Mesendoderm (in vitro differentiated cells): ENCODE data around the gene SLC25A12.
A peak's percentile ranks its signal among the peaks of the same experiment; 100 is the strongest.
"Not testable (repeated sequence)": the region's sequence is repeated elsewhere in the genome, so short reads cannot be mapped to it uniquely, and the experiment has no call there.

Source experiments
- DNase-seq: peaks from one replicate; pipeline ENCODE4 v3.0.0; 2013
- H2AK5ac ChIP-seq: 2 replicates; pipeline ENCODE4 v1.6.1; 2013; ENCODE audit warnings: low read length, inconsistent platforms
- H2BK120ac ChIP-seq: 2 replicates; pipeline ENCODE4 v1.6.1; 2013; ENCODE audit warnings: low read depth, mild to moderate bottlenecking, low read length, moderate library complexity, mixed read lengths
- H2BK15ac ChIP-seq: replicated peaks from 2 replicates; pipeline ENCODE4 v1.6.1; 2013; ENCODE audit warnings: low read depth, mild to moderate bottlenecking, moderate library complexity
- H2BK5ac ChIP-seq: 2 replicates; pipeline ENCODE4 v1.6.1; 2013; ENCODE audit warnings: low read length, inconsistent platforms
- H3K18ac ChIP-seq: 2 replicates; pipeline ENCODE4 v1.6.1; 2013; ENCODE audit warnings: mild to moderate bottlenecking, low read length, mixed read lengths
- H3K23ac ChIP-seq: one replicate; pipeline ENCODE4 v1.6.1; 2013; ENCODE audit warnings: low read length
- H3K27ac ChIP-seq: 2 replicates; pipeline ENCODE4 v1.5.1; 2013; ENCODE audit warnings: low read depth, mild to moderate bottlenecking, inconsistent platforms, low read length, moderate library complexity
- H3K27me3 ChIP-seq: 2 replicates; pipeline ENCODE4 v1.6.1; 2013; ENCODE audit warnings: low read length, control low read depth, mild to moderate bottlenecking, inconsistent platforms; ENCODE audit not compliant: insufficient read depth, poor library complexity
- H3K36me3 ChIP-seq: 2 replicates; pipeline ENCODE4 v1.6.1; 2013; ENCODE audit warnings: low read length, inconsistent platforms; ENCODE audit not compliant: control insufficient read depth, insufficient read depth
- H3K4ac ChIP-seq: one replicate; pipeline ENCODE4 v1.6.1; 2013; ENCODE audit warnings: low read depth, mild to moderate bottlenecking, low read length, moderate library complexity
- H3K4me1 ChIP-seq: 2 replicates; pipeline ENCODE4 v1.6.1; 2013; ENCODE audit warnings: low read depth, low read length, inconsistent platforms; ENCODE audit not compliant: control insufficient read depth
- H3K4me2 ChIP-seq: 2 replicates; pipeline ENCODE4 v1.6.1; 2013; ENCODE audit warnings: low read length
- H3K4me3 ChIP-seq: 2 replicates; pipeline ENCODE4 v1.5.1; 2013; ENCODE audit warnings: mild to moderate bottlenecking, low read length
- H3K56ac ChIP-seq: one replicate; pipeline ENCODE4 v1.6.1; 2013; ENCODE audit warnings: low read length
- H3K79me1 ChIP-seq: 2 replicates; pipeline ENCODE4 v1.6.1; 2013; ENCODE audit warnings: low read length, inconsistent platforms
- H3K79me2 ChIP-seq: 2 replicates; pipeline ENCODE4 v1.6.1; 2013; ENCODE audit warnings: mild to moderate bottlenecking, low read length; ENCODE audit not compliant: control insufficient read depth, insufficient read depth
- H3K9ac ChIP-seq: 2 replicates; pipeline ENCODE4 v1.6.1; 2013; ENCODE audit warnings: low read length, inconsistent platforms
- H4K5ac ChIP-seq: one replicate; pipeline ENCODE4 v1.6.1; 2013; ENCODE audit warnings: low read length
- H4K8ac ChIP-seq: one replicate; pipeline ENCODE4 v1.6.1; 2013; ENCODE audit warnings: low read depth, mild to moderate bottlenecking, control low read depth, low read length, moderate library complexity
- WGBS: extraction: QIAGEN DNeasy Blood & Tissue Kit; methylation state at CpG from one replicate; pipeline ENCODE4 v1.1.7; 2013; ENCODE audit warnings: low lambda C conversion rate, missing lambda C conversion rate; ENCODE audit not compliant: insufficient coverage; ENCODE audit errors: extremely low coverage; 5-methylcytosine and 5-hydroxymethylcytosine counted together

Gene SLC25A12

GRCh38 chr2:171814174-171814573 is 79.9 kb downstream of the SLC25A12 start:
- Histone ChIP-seq H3K9ac (no peak overlapping the region), H3K79me2 (no peaks in the 10 kb centered on the region), H3K23ac (no peak overlapping the region), H3K18ac (no peak overlapping the region), H3K79me1 (no peaks in the 10 kb centered on the region), H3K4me3 (no peak overlapping the region), H4K5ac (no peak overlapping the region), H3K4ac (no peak overlapping the region), H2AK5ac (no peak overlapping the region), H3K27me3 (no peaks in the 10 kb centered on the region), H3K36me3 (no peaks in the 10 kb centered on the region), H3K56ac (no peak overlapping the region), H3K4me2 (no peak overlapping the region), H4K8ac (no peak overlapping the region), H2BK15ac (no peak overlapping the region), H3K4me1 (no peaks in the 10 kb centered on the region), H2BK120ac (no peak overlapping the region), H3K27ac (no peak overlapping the region), H2BK5ac (no peak overlapping the region)
- no CpG with 5 or more reads among the region's 6 CpGs for WGBS
- DNase-seq = no peak

DNA sequence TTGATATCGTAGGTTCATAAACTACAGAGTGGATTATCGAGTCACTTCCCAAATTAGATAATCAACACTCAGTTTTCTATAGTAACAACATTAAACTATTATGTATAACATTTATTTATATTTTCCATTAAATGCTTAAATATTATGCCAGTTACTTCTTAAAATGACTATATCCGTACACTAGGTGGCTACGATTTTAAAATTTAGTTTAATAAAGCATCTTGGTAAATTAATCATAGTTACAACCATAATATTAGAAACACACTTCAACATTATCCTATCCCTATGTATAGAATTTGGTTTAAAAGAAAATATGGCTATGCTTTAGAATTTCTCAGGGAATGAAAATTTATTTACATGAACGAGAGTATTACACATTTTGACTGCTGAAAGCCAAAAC is 80.3 kb downstream of the SLC25A12 start:
- Histone ChIP-seq H2BK5ac (no peak overlapping the region), H3K4ac (no peak overlapping the region), H3K36me3 (no peaks in the 10 kb centered on the region), H3K4me3 (no peak overlapping the region), H3K4me2 (no peak overlapping the region), H3K4me1 (no peaks in the 10 kb centered on the region), H2BK15ac (no peak overlapping the region), H3K56ac (no peak overlapping the region), H4K8ac (no peak overlapping the region), H3K79me1 (no peaks in the 10 kb centered on the region), H4K5ac (no peak overlapping the region), H3K9ac (no peak overlapping the region), H3K23ac (no peak overlapping the region), H3K27ac (no peak overlapping the region), H2BK120ac (no peak overlapping the region), H3K27me3 (no peaks in the 10 kb centered on the region), H2AK5ac (no peak overlapping the region), H3K18ac (no peak overlapping the region), H3K79me2 (no peaks in the 10 kb centered on the region)
- no peak for DNase-seq
- no CpG with 5 or more reads among the region's 5 CpGs for WGBS

- Histone ChIP-seq H3K56ac (no peak overlapping the region), H2BK120ac (no peak overlapping the region)
- no CpG with 5 or more reads among the region's 3 CpGs for WGBS
Observed at GRCh38 chr2:171813126-171813525, 80.9 kb downstream of the SLC25A12 start.

GRCh38 chr2:171811245-171811628 is 82.8 kb downstream of the SLC25A12 start:
- Histone ChIP-seq H3K79me2 (no peaks in the 10 kb centered on the region), H3K4me3 (no peak overlapping the region), H4K8ac (no peak overlapping the region), H3K27ac (no peak overlapping the region), H3K9ac (no peak overlapping the region), H2BK15ac (no peak overlapping the region), H3K36me3 (no peaks in the 10 kb centered on the region), H3K23ac (no peak overlapping the region), H3K79me1 (no peaks in the 10 kb centered on the region), H2BK120ac (no peak overlapping the region), H3K4ac (no peak overlapping the region), H3K56ac (no peak overlapping the region), H2BK5ac (no peak overlapping the region), H4K5ac (no peak overlapping the region), H3K4me1 (no peaks in the 10 kb centered on the region), H3K27me3 (no peaks in the 10 kb centered on the region), H2AK5ac (no peak overlapping the region), H3K4me2 (no peak overlapping the region), H3K18ac (no peak overlapping the region)
- no CpG with 5 or more reads among the region's 4 CpGs for WGBS
- peak; percentile 29 for DNase-seq

More at GRCh38 chr2:171813126-171813525, 80.9 kb downstream of the SLC25A12 start:
- no peak overlapping the region for H3K18ac ChIP-seq
- DNase-seq = no peak
- no peaks in the 10 kb centered on the region for H3K79me1 ChIP-seq
- H3K79me2 ChIP-seq = no peaks in the 10 kb centered on the region
- no peak overlapping the region for H2AK5ac ChIP-seq
- no peaks in the 10 kb centered on the region for H3K36me3 ChIP-seq
- no peak overlapping the region for H3K23ac ChIP-seq
- no peak overlapping the region for H4K5ac ChIP-seq
- no peak overlapping the region for H3K9ac ChIP-seq
- H2BK15ac ChIP-seq = no peak overlapping the region
- H4K8ac ChIP-seq = no peak overlapping the region
- H3K4me3 ChIP-seq = no peak overlapping the region
- H3K27me3 ChIP-seq = no peaks in the 10 kb centered on the region
- no peaks in the 10 kb centered on the region for H3K4me1 ChIP-seq
- H2BK5ac ChIP-seq = no peak overlapping the region
- H3K4ac ChIP-seq = no peak overlapping the region
- H3K4me2 ChIP-seq = no peak overlapping the region
- H3K27ac ChIP-seq = no peak overlapping the region

GRCh38 chr2:171810422-171811244 is 83.4 kb downstream of the SLC25A12 start:
- no peaks in the 10 kb centered on the region for H3K27me3 ChIP-seq
- no peak overlapping the region for H2BK5ac ChIP-seq
- no peak overlapping the region for H2AK5ac ChIP-seq
- no CpG with 5 or more reads among the region's 5 CpGs for WGBS
- no peak overlapping the region for H3K18ac ChIP-seq
- H3K23ac ChIP-seq = no peak overlapping the region
- no peaks in the 10 kb centered on the region for H3K4me1 ChIP-seq
- no peak overlapping the region for H3K56ac ChIP-seq
- no peaks in the 10 kb centered on the region for H3K79me2 ChIP-seq
- H4K5ac ChIP-seq = no peak overlapping the region
- H2BK15ac ChIP-seq = no peak overlapping the region
- H4K8ac ChIP-seq = no peak overlapping the region
- H3K4ac ChIP-seq = no peak overlapping the region
- no peaks in the 10 kb centered on the region for H3K79me1 ChIP-seq
- H3K4me3 ChIP-seq = no peak overlapping the region
- DNase-seq = no peak
- H3K36me3 ChIP-seq = no peaks in the 10 kb centered on the region
- H2BK120ac ChIP-seq = no peak overlapping the region
- no peak overlapping the region for H3K9ac ChIP-seq
- H3K27ac ChIP-seq = no peak overlapping the region
- no peak overlapping the region for H3K4me2 ChIP-seq

- H3K4me3 ChIP-seq, H3K4me1 ChIP-seq, H4K5ac ChIP-seq, H3K27ac ChIP-seq, DNase-seq, H3K23ac ChIP-seq, H3K4ac ChIP-seq, H2BK5ac ChIP-seq, H3K36me3 ChIP-seq, H3K18ac ChIP-seq, H2BK15ac ChIP-seq, H3K79me1 ChIP-seq, H3K4me2 ChIP-seq, H3K79me2 ChIP-seq, H2AK5ac ChIP-seq, H4K8ac ChIP-seq, H3K9ac ChIP-seq, H3K56ac ChIP-seq, H3K27me3 ChIP-seq, H2BK120ac ChIP-seq: not testable (repeated sequence)
Observed at GRCh38 chr2:171808885-171809284, 85.2 kb downstream of the SLC25A12 start.
